Ovary (tissue), 9 donors: ENCODE measurements around the gene DMPK. TPM values are rescaled to one million over a fixed set of nuclear protein-coding genes. Genes with fewer than 3 reads are reported as not detected.

ENCODE experiments used
- DNase-seq, 5 donors: peaks; one replicate each; pipeline ENCODE4 v3.0.0-alpha.2; 2019 to 2020
- H3K27ac ChIP-seq, 2 donors: fragments of 200-600 bp; one replicate each; pipeline versions ENCODE4 v1.5.1 to v1.8.0; 2019 to 2022
- H3K27me3 ChIP-seq: fragments of 200-600 bp; one replicate; pipeline ENCODE4 v1.8.0; 2022
- H3K36me3 ChIP-seq: fragments of 200-600 bp; sonication (generic); one replicate; pipeline ENCODE4 v1.5.1; 2019
- H3K4me1 ChIP-seq: one replicate; pipeline ENCODE4 v1.8.1; 2013; ENCODE audit warnings: mild to moderate bottlenecking, moderate library complexity; ENCODE audit not compliant: insufficient read depth
- H3K4me3 ChIP-seq: fragments of 200-600 bp; sonication (generic); one replicate; pipeline ENCODE4 v1.5.1; 2017
- H3K9me3 ChIP-seq, 2 donors: fragments of 200-600 bp in 1 of 2; sonication (generic) in 1 of 2; one replicate each; pipeline versions ENCODE4 v1.5.1 to v1.8.1; 2013 to 2019; ENCODE audit warnings: mild to moderate bottlenecking in 1 of 2, moderate library complexity in 1 of 2
- EP300 ChIP-seq: sonication (generic); formaldehyde crosslinking; IDR thresholded peaks from one replicate; pipeline ENCODE4 v1.6.1; 2017; ENCODE audit warnings: antibody characterized with exemption
- POLR2A ChIP-seq: fragments of 450-650 bp; IDR thresholded peaks from one replicate; pipeline ENCODE4 v1.6.1; 2017; ENCODE audit warnings: antibody characterized with exemption, mild to moderate bottlenecking, moderate library complexity
- WGBS, 3 donors: extraction: QIAGEN DNeasy Blood & Tissue Kit in 1 of 3; methylation state at CpG; one replicate each; pipeline versions ENCODE4 v1.1.5 to v1.1.7; 2013 to 2017; 5-methylcytosine and 5-hydroxymethylcytosine counted together
- intact Hi-C, 4 donors: fragments of 100-400 bp; cut with DNase I; formaldehyde crosslinking; loops; one replicate each; pipeline versions ENCODE4 v1.11.0 to v1.15.1; 2022 to 2023
- polyA plus RNA-seq, 2 donors: library from polyadenylated mRNA; stranded (reverse); fragments of 200-250 nt in 1 of 2; fragments of 350-450 nt in 1 of 2; fragmentation: Illumina TruSeq in 1 of 2; extraction: RNeasy Lipid Tissue Mini Kit (QIAGEN cat#74804) in 1 of 2; gene quantifications; one replicate each; pipeline ENCODE4 v1.2.3, GENCODE V29; 2013 to 2014
- total RNA-seq, 7 donors: library from RNA; depleted of rRNA in 2 of 7; stranded (reverse); fragments of >200 nt in 2 of 7; fragmentation: NEBNext Ultra II Directional in 3 of 7; extraction: Animal tissue kit (Norgen Biotek cat#: 25700) in 3 of 7; gene quantifications; one replicate each; pipeline versions ENCODE4 v1.1.0 to v1.2.4, GENCODE V29; 2016 to 2023
- TF ChIP-seq, protein P1 (sequence below), 3 donors: fragments of 450-650 bp in 2 of 3; fragments of 200-600 bp in 1 of 3; IDR thresholded peaks; one replicate each; pipeline versions ENCODE4 v1.5.1 to v1.8.0; 2016 to 2022; ENCODE audit warnings: antibody characterized with exemption in 3 of 3, mild to moderate bottlenecking in 1 of 3
- donor health status: DM: no; HTN: no; CAD: no; lungs with moderate emphysema.
- donor health status: DM: no; HTN: no; CAD: no.
- donor health status: Bipolar disorder and iron deficiency.
- donor health status: DM: yes; HTN: yes; CAD: no.
- donor health status: DM: no; HTN: no; CAD: no.
- donor health status: DM: yes; HTN: yes; CAD: no.

DMPK gene
- total and polyA plus RNA-seq, 9 donors: 21.0 to 105 (median 56.7) TPM

DNA sequence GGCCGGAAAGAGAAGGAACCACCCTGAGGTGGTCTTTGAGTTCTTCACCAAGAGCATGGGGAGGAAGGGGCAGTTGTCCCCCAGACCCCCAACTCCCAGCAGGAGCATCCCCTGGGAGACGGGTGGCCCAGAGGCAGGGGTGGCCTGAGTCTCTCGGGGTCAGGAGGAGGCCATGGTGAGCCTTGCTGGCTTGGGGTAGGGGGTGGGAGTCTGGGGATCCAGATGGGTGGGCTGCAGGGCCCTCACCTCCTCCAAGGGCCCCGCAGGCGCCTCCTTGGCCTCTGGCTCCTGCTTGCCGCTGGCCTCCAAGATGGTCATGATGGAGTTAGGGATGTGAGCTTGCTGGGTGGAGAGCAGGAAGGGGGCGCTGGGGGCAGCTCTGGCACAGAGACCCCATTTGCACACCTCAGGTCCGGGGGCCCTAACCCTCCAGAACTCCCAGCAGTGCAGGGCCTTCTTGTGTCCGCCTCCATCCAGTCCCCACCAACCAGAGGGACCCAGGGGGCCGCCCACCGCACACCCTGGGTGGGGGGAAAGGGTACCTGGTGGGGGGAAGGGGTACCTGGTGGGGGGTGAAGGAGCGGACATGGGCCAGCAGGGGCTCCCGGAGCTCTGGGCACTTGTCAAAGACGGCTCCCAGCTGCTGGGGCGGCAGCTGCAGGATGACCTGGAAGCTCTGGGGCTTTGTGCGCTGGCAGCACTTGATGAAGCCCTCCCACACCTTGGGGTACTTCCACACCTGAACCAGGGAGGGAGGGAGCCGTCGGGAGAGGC, 34.1 kb upstream of the DMPK start:
- no peak for TF ChIP-seq POLR2A
- TF ChIP-seq EP300: no peak
- Histone ChIP-seq H3K27ac (no peak overlapping the region), H3K36me3 (no peaks in the 10 kb centered on the region), H3K27me3 (no peaks in the 10 kb centered on the region), H3K4me3 (no peak overlapping the region), H3K9me3 (no peaks in the 10 kb centered on the region), H3K4me1 (peaks cover 5% of the 10 kb centered on the region)
- intact Hi-C loops: loop anchor here in 1 of 4 donors (10.0 kb wide), 1 partner anchor 68 kb away; the partner anchor contains the start of gene IRF2BP1
- DNase-seq: peak in 1 of 5 donors; percentile 52
- 65 to 69% (median 67%) methylated on average over 15 to 18 of the region's 18 CpGs for WGBS, 3 donors

DNA sequence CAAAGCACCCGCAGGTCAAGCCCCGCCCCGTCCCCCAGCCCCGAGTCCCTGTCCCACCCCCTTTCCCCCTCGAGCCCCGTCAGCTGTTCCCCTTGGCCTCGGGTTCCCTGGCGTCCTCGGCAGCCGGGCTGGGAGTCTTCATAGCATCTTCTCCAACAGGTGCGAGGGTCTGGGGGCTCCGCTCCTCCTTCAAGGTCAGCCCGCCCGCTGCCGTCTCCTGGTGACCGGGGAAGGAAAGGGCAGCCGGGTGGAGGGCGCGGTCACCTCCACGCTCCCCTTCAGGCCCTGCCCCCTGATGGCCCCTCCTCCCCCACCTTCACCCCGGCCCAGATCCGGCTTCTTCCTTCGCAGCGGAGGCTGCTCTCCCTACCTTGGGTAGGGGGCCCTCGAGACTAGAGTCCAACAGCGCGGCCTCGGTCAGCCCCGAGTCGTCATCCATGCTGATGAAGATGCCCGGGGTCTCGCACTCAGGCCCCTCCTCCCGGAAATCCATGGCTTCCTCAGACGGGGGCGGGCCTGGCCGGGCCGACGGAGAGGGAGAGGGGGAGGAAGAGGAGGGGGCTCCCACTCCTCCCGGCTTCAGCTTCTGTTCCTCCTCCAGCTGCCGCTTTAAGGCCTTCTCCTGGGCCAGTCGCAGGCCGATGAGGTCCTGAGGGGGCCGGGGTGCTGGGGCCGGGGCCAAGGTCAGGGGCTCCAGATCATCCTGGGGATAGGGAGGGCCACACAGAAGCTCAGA, 33.4 kb upstream of the DMPK start:
- Histone ChIP-seq H3K27ac (peak overlapping the region in 1 of 2 donors; percentile 8), H3K36me3 (no peaks in the 10 kb centered on the region), H3K4me3 (peak overlapping the region; percentile 22), H3K4me1 (peaks cover 5% of the 10 kb centered on the region), H3K9me3 (no peaks in the 10 kb centered on the region), H3K27me3 (no peaks in the 10 kb centered on the region)
- intact Hi-C loops: loop anchor here in 1 of 4 donors (10.0 kb wide), 1 partner anchor 69 kb away; the partner anchor contains the start of gene IRF2BP1
- 4 to 9% (median 6%) methylated on average over 33 to 44 of the region's 44 CpGs for WGBS, 3 donors
- TF ChIP-seq, protein P1, sequence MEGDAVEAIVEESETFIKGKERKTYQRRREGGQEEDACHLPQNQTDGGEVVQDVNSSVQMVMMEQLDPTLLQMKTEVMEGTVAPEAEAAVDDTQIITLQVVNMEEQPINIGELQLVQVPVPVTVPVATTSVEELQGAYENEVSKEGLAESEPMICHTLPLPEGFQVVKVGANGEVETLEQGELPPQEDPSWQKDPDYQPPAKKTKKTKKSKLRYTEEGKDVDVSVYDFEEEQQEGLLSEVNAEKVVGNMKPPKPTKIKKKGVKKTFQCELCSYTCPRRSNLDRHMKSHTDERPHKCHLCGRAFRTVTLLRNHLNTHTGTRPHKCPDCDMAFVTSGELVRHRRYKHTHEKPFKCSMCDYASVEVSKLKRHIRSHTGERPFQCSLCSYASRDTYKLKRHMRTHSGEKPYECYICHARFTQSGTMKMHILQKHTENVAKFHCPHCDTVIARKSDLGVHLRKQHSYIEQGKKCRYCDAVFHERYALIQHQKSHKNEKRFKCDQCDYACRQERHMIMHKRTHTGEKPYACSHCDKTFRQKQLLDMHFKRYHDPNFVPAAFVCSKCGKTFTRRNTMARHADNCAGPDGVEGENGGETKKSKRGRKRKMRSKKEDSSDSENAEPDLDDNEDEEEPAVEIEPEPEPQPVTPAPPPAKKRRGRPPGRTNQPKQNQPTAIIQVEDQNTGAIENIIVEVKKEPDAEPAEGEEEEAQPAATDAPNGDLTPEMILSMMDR (IDR thresholded peaks at IDR 0.05): no peak
- no peak for TF ChIP-seq EP300
- no peak for TF ChIP-seq POLR2A
- DNase-seq: peak in 2 of 5 donors; percentile 54 to 55

GRCh38 chr19:45814851-45815480, 32.7 kb upstream of the DMPK start, which contains the start of gene RSPH6A:
Gene RSPH6A, minus strand, starts transcription at chr19:45815308. Its CDS starts 132 bp downstream, at chr19:45815176.
- peak within 1 kb of the TSS in 1 of 2 donors; percentile 8 for H3K27ac ChIP-seq
- H3K4me1 ChIP-seq: peaks cover 5% of the 10 kb centered on the region
- H3K9me3 ChIP-seq: no peaks in the 10 kb centered on the region
- no peak for DNase-seq
- H3K27me3 ChIP-seq: no peaks in the 10 kb centered on the region
- intact Hi-C loops: loop anchor here in 1 of 4 donors (10.0 kb wide), 1 partner anchor 70 kb away; the partner anchor contains the start of gene IRF2BP1
- no peak for TF ChIP-seq POLR2A
- TF ChIP-seq, protein P1 (IDR thresholded peaks at IDR 0.05): no peak
- 21 to 28% (median 24%) methylated on average over 36 to 40 of the region's 40 CpGs for WGBS, 3 donors
- H3K36me3 ChIP-seq: no peaks in the 10 kb centered on the region
- peak within 1 kb of the TSS; percentile 22 for H3K4me3 ChIP-seq

DNA sequence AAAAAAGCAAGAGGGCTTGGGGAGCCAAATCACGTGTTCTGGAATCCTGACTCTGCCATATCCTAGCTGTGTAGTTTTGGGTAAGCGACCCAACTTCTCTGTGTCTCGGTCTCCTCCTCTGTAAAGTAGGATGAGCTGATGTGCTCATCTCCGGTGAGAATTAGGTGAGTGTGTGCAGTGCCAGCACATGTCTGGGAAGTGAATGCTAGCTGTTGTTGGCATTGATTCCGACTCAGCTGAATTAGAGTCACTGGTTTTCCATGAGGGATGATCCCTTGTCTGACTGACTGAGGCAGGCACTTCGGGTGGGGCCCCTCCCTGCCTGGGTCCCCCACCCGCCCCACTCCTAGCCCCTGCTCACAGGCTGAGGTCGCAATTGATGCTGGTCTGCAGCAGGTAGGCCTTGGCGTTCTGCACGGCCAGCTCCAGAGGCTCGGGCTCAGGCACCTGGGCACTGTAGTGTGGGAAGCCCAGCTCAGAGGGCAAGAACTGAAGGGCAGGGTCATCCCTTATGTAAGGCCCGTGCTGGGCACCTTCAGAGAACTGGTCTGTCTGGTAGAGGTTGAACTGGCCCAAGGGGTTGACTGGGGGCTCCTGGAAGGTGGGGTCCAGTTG, 32.0 kb upstream of the DMPK start:
- intact Hi-C loops: loop anchor here in 1 of 4 donors (10.0 kb wide), 1 partner anchor 71 kb away; the partner anchor contains the start of gene IRF2BP1
- no peaks in the 10 kb centered on the region for H3K36me3 ChIP-seq
- H3K27me3 ChIP-seq: no peaks in the 10 kb centered on the region
- no peak for TF ChIP-seq POLR2A
- TF ChIP-seq, protein P1 (IDR thresholded peaks at IDR 0.05): no peak
- no peak for TF ChIP-seq EP300
- DNase-seq: no peak
- H3K4me3 ChIP-seq: no peak overlapping the region
- 79 to 85% (median 82%) methylated on average over 9 to 12 of the region's 12 CpGs for WGBS, 3 donors
- peaks cover 7% of the 10 kb centered on the region for H3K4me1 ChIP-seq
- no peaks in the 10 kb centered on the region for H3K9me3 ChIP-seq
- no peak overlapping the region for H3K27ac ChIP-seq
